ENCODE data around the gene BCL7C. TPM values are rescaled to one million over a fixed set of nuclear protein-coding genes. Genes with fewer than 3 reads are reported as not detected.

The BCL7C gene
- total and polyA plus RNA-seq, 10 of the 15 experiments (the other 5 are each of a cell fraction or from before 2014, with no cell fraction given): 1.1 to 30.5 (median 13.7) TPM

DNA sequence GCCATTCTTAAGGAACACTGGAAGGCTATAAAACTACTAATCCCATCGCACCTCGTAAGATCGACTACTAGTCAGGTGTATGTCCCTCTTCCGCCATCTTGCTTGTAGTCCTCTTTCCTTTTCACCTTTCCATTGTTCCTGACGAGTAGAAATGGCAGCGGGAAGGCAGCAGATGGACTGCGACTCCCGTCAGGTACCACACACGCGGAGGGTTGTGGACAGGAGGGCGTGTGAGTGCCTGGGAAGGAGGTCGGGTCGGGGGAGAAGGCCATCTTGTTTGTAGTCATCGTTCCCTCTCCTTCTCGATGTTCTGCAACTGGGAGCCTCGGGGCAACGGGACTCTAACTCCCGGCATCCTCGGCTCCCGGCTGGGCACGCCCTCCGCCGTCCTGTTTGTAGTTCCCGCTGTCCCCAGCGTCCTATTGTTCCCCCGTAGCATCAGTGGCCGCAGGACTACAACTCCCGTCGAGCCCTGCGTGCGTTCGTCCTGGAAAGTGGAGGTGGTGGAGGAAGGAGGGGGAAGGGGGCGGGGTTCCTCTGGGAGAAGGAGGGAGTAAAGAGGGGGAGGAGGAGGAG lies 29.2 kb upstream of the BCL7C start:
- Histone ChIP-seq H3K4me3 (peak overlapping the region; percentile 80), H3K79me2 (ENCODE audit: control insufficient read depth, insufficient read depth, low read length) (peaks cover 5% of the 10 kb centered on the region), H3K27ac (ENCODE audit: control insufficient read depth, insufficient read depth) (peak overlapping the region; percentile 89), H3K9ac (ENCODE audit: control insufficient read depth, insufficient read depth, low read length) (peak overlapping the region; percentile 70), H3K4me1 (ENCODE audit: control insufficient read depth, insufficient read depth, low read length) (peaks cover 4% of the 10 kb centered on the region; the same call in 1 of the 2 replicates), H3K36me3 (ENCODE audit: control insufficient read depth in 2 of 2, insufficient read depth in 2 of 2, low read length in 1 of 2) (no peaks in the 10 kb centered on the region; a peak in 2 of 4 replicates), H2AFZ (ENCODE audit: control insufficient read depth, low read depth, low read length) (peak overlapping the region; percentile 80), H4K20me1 (ENCODE audit: control insufficient read depth, insufficient read depth) (no peaks in the 10 kb centered on the region), H3K4me2 (ENCODE audit: control insufficient read depth, insufficient read depth) (peak overlapping the region; percentile 57), H3K27me3 (replicated peaks in 1 of 2; ENCODE audit: control insufficient read depth in 2 of 2, insufficient read depth in 2 of 2, low read length in 1 of 2) (no peaks in the 10 kb centered on the region), H3K9me3 (replicated peaks; ENCODE audit: control insufficient read depth, insufficient read depth, low read length) (no peaks in the 10 kb centered on the region)
- no TSS peak for BruUV-seq (replicated peaks)
- SMC1A ChIA-PET (ENCODE audit: uncharacterized antibody, unreplicated experiment): no interaction called here
- RAD21 ChIA-PET (ENCODE audit: unreplicated experiment): interaction anchor here (0.6 to 1.3 kb wide), 3 partner anchors 76 to 109 kb away, joined by 3 to 5 read pairs (median 4); no protein-coding TSS in a partner anchor
- ATAC-seq (peak; percentile 82), DNase-seq (ENCODE audit: low read depth, low spot score) (peak; percentile 98), FAIRE-seq (no peak)
- in situ Hi-C loops (cut with MboI) (loop anchor here (5.0 kb wide), 1 partner anchor 81 kb away; no protein-coding TSS in a partner anchor), intact Hi-C loops (cut with micrococcal nuclease; ENCODE audit: unreplicated experiment) (loop anchor here (2.0 to 10.0 kb wide), 5 partner anchors 26 to 268 kb away; partner anchors contain the start of genes CFAP119, CTF1, FBRS and PRR14)
- CTCF ChIA-PET: interaction anchor here (0.6 kb wide), 1 partner anchor 19 kb away, joined by 3 read pairs; no protein-coding TSS in a partner anchor
- under 1% methylated on average over 29 of the region's 33 CpGs for WGBS (ENCODE audit: insufficient coverage, insufficient replicate concordance, low lambda C conversion rate, missing lambda C conversion rate)
- POLR2A ChIA-PET: interaction anchor here (0.5 to 1.5 kb wide), 3 partner anchors 17 to 147 kb away, joined by 3 to 8 read pairs (median 3); no protein-coding TSS in a partner anchor
- TF ChIP-seq SREBF1 (IDR thresholded peaks at IDR 0.05; ENCODE audit: low read length) (peak; percentile 95), IKZF2 (IDR thresholded peaks at IDR 0.05) (peak; percentile 43 to 64; a peak in 3 of 4 replicates), IKZF1 (conservative IDR thresholded peaks at IDR 0.05) (peak; percentile 98), EGR1 (IDR thresholded peaks at IDR 0.05; ENCODE audit: borderline replicate concordance in 1 of 2, low read depth in 2 of 2, low read length in 2 of 2) (peak in 1 of 2 experiments; percentile 72; a peak in 1 of 3 replicates), ZNF24 (IDR thresholded peaks at IDR 0.05) (no peak), JUNB (IDR thresholded peaks at IDR 0.05) (no peak), TARDBP (IDR thresholded peaks at IDR 0.05; ENCODE audit: borderline replicate concordance) (peak; percentile 98), YY1 (IDR thresholded peaks at IDR 0.05; ENCODE audit: low read depth, low read length) (peak; percentile 96), RAD51 (IDR thresholded peaks at IDR 0.05) (peak; percentile 79), KDM1A (IDR thresholded peaks at IDR 0.05; ENCODE audit: borderline replicate concordance) (no peak), RCOR1 (conservative IDR thresholded peaks at IDR 0.05; ENCODE audit: low read depth, low read length) (0 out of 2 replicates have a peak, but pooled peaks have one; percentile 49), SPI1 (IDR thresholded peaks at IDR 0.05; ENCODE audit: borderline replicate concordance, insufficient read depth, low read depth, low read length) (no peak)
- TF ChIP-seq, protein P1, sequence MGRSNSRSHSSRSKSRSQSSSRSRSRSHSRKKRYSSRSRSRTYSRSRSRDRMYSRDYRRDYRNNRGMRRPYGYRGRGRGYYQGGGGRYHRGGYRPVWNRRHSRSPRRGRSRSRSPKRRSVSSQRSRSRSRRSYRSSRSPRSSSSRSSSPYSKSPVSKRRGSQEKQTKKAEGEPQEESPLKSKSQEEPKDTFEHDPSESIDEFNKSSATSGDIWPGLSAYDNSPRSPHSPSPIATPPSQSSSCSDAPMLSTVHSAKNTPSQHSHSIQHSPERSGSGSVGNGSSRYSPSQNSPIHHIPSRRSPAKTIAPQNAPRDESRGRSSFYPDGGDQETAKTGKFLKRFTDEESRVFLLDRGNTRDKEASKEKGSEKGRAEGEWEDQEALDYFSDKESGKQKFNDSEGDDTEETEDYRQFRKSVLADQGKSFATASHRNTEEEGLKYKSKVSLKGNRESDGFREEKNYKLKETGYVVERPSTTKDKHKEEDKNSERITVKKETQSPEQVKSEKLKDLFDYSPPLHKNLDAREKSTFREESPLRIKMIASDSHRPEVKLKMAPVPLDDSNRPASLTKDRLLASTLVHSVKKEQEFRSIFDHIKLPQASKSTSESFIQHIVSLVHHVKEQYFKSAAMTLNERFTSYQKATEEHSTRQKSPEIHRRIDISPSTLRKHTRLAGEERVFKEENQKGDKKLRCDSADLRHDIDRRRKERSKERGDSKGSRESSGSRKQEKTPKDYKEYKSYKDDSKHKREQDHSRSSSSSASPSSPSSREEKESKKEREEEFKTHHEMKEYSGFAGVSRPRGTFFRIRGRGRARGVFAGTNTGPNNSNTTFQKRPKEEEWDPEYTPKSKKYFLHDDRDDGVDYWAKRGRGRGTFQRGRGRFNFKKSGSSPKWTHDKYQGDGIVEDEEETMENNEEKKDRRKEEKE (IDR thresholded peaks at IDR 0.05): no peak
- TF ChIP-seq, protein P2, sequence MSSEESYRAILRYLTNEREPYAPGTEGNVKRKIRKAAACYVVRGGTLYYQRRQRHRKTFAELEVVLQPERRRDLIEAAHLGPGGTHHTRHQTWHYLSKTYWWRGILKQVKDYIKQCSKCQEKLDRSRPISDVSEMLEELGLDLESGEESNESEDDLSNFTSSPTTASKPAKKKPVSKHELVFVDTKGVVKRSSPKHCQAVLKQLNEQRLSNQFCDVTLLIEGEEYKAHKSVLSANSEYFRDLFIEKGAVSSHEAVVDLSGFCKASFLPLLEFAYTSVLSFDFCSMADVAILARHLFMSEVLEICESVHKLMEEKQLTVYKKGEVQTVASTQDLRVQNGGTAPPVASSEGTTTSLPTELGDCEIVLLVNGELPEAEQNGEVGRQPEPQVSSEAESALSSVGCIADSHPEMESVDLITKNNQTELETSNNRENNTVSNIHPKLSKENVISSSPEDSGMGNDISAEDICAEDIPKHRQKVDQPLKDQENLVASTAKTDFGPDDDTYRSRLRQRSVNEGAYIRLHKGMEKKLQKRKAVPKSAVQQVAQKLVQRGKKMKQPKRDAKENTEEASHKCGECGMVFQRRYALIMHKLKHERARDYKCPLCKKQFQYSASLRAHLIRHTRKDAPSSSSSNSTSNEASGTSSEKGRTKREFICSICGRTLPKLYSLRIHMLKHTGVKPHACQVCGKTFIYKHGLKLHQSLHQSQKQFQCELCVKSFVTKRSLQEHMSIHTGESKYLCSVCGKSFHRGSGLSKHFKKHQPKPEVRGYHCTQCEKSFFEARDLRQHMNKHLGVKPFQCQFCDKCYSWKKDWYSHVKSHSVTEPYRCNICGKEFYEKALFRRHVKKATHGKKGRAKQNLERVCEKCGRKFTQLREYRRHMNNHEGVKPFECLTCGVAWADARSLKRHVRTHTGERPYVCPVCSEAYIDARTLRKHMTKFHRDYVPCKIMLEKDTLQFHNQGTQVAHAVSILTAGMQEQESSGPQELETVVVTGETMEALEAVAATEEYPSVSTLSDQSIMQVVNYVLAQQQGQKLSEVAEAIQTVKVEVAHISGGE (CRISPR knock-in tag; IDR thresholded peaks at IDR 0.05): no peak

Data from GM12878 (cell line).